Esophagus mucosa (tissue), 1 donor: ENCODE results near the gene PARP16. TPM values are rescaled to one million over a fixed set of nuclear protein-coding genes. Genes with fewer than 3 reads are reported as not detected.

Source experiments
- total RNA-seq: library from RNA; stranded (reverse); gene quantifications from one replicate; pipeline ENCODE4 v1.2.4, GENCODE V29; 2023
- donor health status: DM: yes; HTN: yes; CAD: no.

Gene PARP16
- total RNA-seq, 1 donor from 2014 or later, result 7.0 TPM

Other genes with a start within 250 kb of the PARP16 start
- not detected for gene SLC51B, start 241.5 kb downstream of the PARP16 start, total RNA-seq
- 1.5 TPM for gene RASL12, start 218.9 kb downstream of the PARP16 start, total RNA-seq
- not detected for gene KBTBD13, start 210.1 kb downstream of the PARP16 start, total RNA-seq
- gene UBAP1L, start 171.7 kb downstream of the PARP16 start, total RNA-seq, result 1.8 TPM
- 18.6 TPM for gene PDCD7, start 153.1 kb downstream of the PARP16 start, total RNA-seq
- gene CLPX, start 101.5 kb downstream of the PARP16 start, total RNA-seq, result 49.3 TPM
- gene CILP, start 75.4 kb downstream of the PARP16 start, total RNA-seq, result 0.64 TPM
- gene RNU5A-1, start 9.2 kb upstream of the PARP16 start, total RNA-seq, result not detected
- 30.4 TPM for gene RNU5B-1, start 17.8 kb upstream of the PARP16 start, total RNA-seq
- gene IGDCC3, start 91.1 kb upstream of the PARP16 start, total RNA-seq, result 0.08 TPM
- gene IGDCC4, start 136.1 kb upstream of the PARP16 start, total RNA-seq, result 0.60 TPM
- gene DPP8, start 230.8 kb upstream of the PARP16 start, total RNA-seq, result 18.2 TPM
- 17.4 TPM for gene HACD3, start 243.6 kb upstream of the PARP16 start, total RNA-seq